Pulmonary artery endothelial cell (primary cell): Measurements from ENCODE around the gene RAD52. TPM values are rescaled to one million over a fixed set of nuclear protein-coding genes. Genes with fewer than 3 reads are reported as not detected.

Experiments used
- DNase-seq: peaks from one replicate; pipeline ENCODE4 v3.0.0-alpha.2; 2011; ENCODE audit warnings: low read depth, low spot score
- total RNA-seq: library from RNA; depleted of rRNA; stranded (reverse); fragments of >200 nt; gene quantifications from 2 replicates; pipeline ENCODE4 v1.2.3, GENCODE V29; 2014

The RAD52 gene
- total RNA-seq, 1 donor from 2014 or later: 7.2 TPM

DNA sequence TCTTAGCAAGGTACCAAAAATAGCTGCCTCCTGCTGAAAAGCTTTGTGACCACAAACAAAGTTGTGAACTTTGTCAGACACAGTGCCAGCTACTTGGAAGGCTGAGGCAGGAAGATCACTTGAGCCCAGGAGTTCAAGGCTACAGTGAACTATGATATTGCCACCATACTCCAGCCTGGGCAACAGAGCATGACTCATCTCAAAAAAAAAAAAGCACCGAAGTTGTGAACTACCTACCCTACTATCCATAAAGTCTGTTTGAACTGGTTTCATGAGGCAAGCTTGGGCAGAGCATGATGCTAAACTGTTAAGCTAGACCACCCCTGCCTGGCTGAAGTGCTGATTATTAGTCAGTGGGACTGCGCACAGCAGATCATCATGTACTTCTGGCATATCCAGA lies 75.5 kb downstream of the RAD52 start:
- DNase-seq: no peak

DNA sequence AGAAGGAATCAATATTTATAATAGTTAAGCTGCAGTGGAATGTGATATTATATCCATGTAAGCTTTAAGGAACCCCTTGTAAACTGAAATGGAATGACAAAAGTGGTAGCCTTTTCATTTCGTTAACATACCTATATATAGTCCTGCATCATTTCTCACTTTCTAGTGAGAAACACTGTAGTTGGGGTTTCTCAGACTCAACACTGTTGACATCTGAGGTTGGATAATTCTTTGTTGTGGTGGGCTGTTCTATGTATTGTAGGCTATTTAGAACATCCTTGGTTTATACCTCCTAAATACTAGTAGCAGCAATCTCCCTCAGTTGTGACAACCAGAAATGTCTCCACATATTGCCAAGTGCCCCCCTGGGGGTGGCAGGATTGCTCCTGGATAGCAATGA lies 79.1 kb downstream of the RAD52 start:
- DNase-seq: no peak

DNA sequence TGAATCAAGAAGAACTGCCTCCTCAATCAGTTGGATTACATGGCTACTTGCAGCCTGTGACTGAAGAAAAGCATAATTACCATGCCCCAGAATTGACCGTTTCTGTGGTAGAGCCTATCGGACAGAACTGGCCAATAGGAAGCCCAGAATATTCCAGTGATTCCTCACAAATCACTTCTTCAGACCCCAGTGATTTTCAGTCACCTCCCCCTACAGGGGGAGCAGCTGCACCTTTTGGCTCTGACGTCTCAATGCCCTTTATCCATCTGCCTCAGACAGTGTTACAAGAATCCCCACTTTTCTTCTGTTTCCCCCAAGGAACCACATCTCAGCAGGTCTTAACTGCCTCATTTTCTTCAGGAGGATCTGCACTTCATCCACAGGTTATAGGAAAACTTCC lies 80.8 kb downstream of the RAD52 start:
- DNase-seq: no peak

DNA sequence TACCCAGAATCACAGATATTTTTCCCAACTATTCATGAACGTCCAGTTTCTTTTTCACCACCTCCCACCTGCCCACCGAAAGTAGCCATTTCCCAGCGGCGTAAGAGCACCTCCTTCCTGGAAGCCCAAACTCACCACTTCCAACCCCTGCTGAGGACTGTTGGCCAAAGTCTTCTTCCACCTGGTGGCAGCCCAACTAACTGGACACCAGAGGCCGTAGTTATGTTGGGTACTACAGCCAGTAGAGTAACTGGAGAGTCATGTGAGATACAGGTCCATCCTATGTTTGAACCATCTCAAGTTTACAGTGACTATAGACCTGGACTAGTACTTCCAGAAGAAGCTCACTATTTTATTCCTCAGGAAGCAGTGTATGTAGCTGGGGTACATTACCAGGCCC lies 81.6 kb downstream of the RAD52 start:
- no peak for DNase-seq

DNA sequence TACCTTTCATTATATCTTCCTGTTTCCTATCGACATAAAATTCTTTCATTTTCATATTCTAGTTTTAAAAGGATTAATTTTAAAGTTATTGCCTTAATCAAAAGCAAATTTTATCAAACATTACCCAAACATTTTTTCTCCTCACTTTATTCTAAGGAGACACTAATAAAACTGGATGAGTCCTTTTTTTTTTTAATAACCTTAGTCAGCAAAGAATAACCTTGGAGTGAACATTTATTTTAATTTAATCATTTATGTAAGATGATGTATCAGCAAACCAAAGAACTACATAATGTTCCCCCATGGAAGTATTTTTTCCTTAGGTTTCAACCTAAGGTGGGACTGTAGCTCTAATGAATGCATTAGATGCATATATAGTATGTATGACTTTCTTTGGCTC lies 83.9 kb downstream of the RAD52 start:
- DNase-seq: no peak

DNA sequence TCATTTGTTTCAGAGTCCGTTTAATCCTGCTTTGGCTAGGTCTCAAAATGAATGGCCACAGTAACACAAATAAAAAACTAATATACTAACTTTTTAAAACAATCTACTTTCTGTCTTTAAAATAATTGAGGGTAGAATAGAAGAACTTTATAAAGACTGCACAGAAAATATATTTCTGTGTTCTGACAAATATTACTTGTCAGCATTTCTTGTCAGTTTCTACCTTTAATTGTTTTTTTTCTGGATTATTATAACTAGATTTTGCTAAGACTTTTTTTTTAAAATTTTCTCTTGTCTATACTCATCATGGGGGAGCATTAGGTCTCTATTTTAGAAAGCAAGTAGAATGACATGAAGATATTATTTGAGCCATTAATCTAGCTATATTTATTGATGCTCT lies 86.2 kb downstream of the RAD52 start:
- DNase-seq: no peak

DNA sequence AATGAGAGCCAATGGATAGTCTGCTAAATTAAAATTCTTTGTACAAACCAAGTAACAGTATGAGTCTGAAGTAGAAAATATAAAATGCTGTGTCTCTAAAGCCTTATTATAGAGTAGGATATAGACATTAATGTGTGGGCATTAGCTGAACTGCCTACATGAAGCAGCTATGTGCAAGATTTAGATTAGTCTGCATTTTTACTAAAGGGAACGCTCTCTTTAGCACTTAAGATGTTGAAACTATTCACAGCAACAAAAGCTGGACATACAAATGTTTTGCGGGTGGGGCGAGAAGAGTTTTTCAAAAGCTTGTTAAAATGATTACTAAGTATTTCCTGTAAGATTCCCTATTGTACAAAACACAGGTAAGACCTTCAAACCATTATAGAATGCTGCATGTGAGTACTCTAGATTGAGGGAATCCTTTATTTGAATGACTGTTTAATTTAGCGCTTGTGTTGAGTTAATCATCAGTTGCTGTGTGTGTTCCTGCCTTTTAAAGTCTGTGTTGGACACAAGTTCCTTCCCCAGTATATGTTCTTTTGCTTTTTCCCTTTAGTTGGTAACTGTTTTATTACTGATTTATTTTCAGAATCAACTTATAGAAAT lies 87.1 kb downstream of the RAD52 start:
- no peak for DNase-seq

Other genes starting within 250 kb of the RAD52 start
- 65.4 and 85.1 TPM in 2 replicates for gene WNK1, start 197.1 kb downstream of the RAD52 start, total RNA-seq
- gene ERC1, start 41.5 kb upstream of the RAD52 start, total RNA-seq: 24.1 and 34.3 TPM in 2 replicates